GM23338 (cell line): Measurements from ENCODE around the gene GPR78. TPM values are rescaled to one million over a fixed set of nuclear protein-coding genes. Genes with fewer than 3 reads are reported as not detected.

Experiments
- ATAC-seq: fragments of 200-7000 bp; cut with Tn5 transposase; 3 replicates; pipeline ENCODE4 v1.9.1; 2020
- DNase-seq: peaks from one replicate; pipeline ENCODE4 v3.0.0-alpha.2; 2015; ENCODE audit warnings: low spot score
- H2AFZ ChIP-seq: fragments of 200-600 bp; sonication (generic); 2 replicates; pipeline ENCODE4 v1.8.0; 2016; ENCODE audit warnings: antibody characterized with exemption, mild to moderate bottlenecking, moderate library complexity
- H3F3A ChIP-seq: fragments of 200-600 bp; sonication (generic); replicated peaks from 2 replicates; pipeline ENCODE4 v1.8.0; 2017; ENCODE audit warnings: antibody characterized with exemption, mixed run types, low read depth
- H3K27ac ChIP-seq: fragments of 200-600 bp; sonication (generic); 2 replicates; pipeline ENCODE4 v1.6.1; 2016; ENCODE audit warnings: low read depth
- H3K27me3 ChIP-seq: fragments of 200-600 bp; sonication (generic); 2 replicates; pipeline ENCODE4 v1.8.0; 2016; ENCODE audit warnings: mild to moderate bottlenecking, mixed run types, moderate library complexity; ENCODE audit not compliant: insufficient read depth
- H3K36me3 ChIP-seq: fragments of 200-600 bp; sonication (generic); 2 replicates; pipeline ENCODE4 v1.8.0; 2016; ENCODE audit warnings: mild to moderate bottlenecking; ENCODE audit not compliant: insufficient read depth
- H3K4me1 ChIP-seq: fragments of 200-600 bp; sonication (generic); 2 replicates; pipeline ENCODE4 v1.8.0; 2016; ENCODE audit warnings: mild to moderate bottlenecking, moderate library complexity; ENCODE audit not compliant: insufficient read depth
- H3K4me2 ChIP-seq: fragments of 200-600 bp; sonication (generic); 2 replicates; pipeline ENCODE4 v1.7.1; 2017; ENCODE audit warnings: mixed run types
- H3K4me3 ChIP-seq: fragments of 200-600 bp; sonication (generic); 2 replicates; pipeline ENCODE4 v1.6.1; 2016; ENCODE audit warnings: mixed run types
- H3K79me2 ChIP-seq: fragments of 200-600 bp; sonication (generic); replicated peaks from 2 replicates; pipeline ENCODE4 v1.8.0; 2017; ENCODE audit warnings: mild to moderate bottlenecking; ENCODE audit not compliant: insufficient read depth
- H3K9me2 ChIP-seq: fragments of 200-600 bp; sonication (generic); 2 replicates; pipeline ENCODE4 v1.8.0; 2017; ENCODE audit not compliant: insufficient read depth
- H4K20me1 ChIP-seq: fragments of 200-600 bp; sonication (generic); replicated peaks from 2 replicates; pipeline ENCODE4 v1.8.0; 2017; ENCODE audit warnings: mild to moderate bottlenecking; ENCODE audit not compliant: insufficient read depth
- H3K27ac Mint-ChIP-seq: 2 replicates; pipeline ENCODE4 v1.8.0; 2020; ENCODE audit warnings: inconsistent platforms, mild to moderate bottlenecking, moderate library complexity, mixed read lengths
- H3K27me3 Mint-ChIP-seq: 3 replicates; pipeline ENCODE4 v1.8.0; 2022; ENCODE audit warnings: low read depth, mild to moderate bottlenecking, moderate library complexity, mixed read lengths, inconsistent platforms; ENCODE audit not compliant: insufficient read depth, poor library complexity
- H3K36me3 Mint-ChIP-seq: 3 replicates; pipeline ENCODE4 v1.8.0; 2021; ENCODE audit warnings: low read depth, mild to moderate bottlenecking, inconsistent platforms, moderate library complexity, mixed read lengths
- H3K4me1 Mint-ChIP-seq: 3 replicates; pipeline ENCODE4 v1.8.0; 2020; ENCODE audit warnings: mild to moderate bottlenecking, inconsistent platforms, mixed read lengths
- H3K4me3 Mint-ChIP-seq: 3 replicates; pipeline ENCODE4 v1.8.0; 2021; ENCODE audit warnings: moderate library complexity, mild to moderate bottlenecking, inconsistent platforms, mixed read lengths
- H3K9me3 Mint-ChIP-seq: 3 replicates; pipeline ENCODE4 v1.8.0; 2020; ENCODE audit warnings: moderate library complexity, mild to moderate bottlenecking, inconsistent platforms, mixed read lengths
- CTCF ChIP-seq, 2 experiments: fragments of 200-600 bp in 1 of 2; sonication (generic) in 1 of 2; conservative IDR thresholded peaks; 2 replicates each; pipeline versions ENCODE4 v1.5.1 to v1.6.1; 2016 to 2017; ENCODE audit warnings: antibody characterized with exemption in 2 of 2, low read depth in 2 of 2, mild to moderate bottlenecking in 2 of 2, moderate library complexity in 1 of 2
- EZH2 ChIP-seq: fragments of 200-600 bp; sonication (generic); IDR thresholded peaks from one replicate; pipeline ENCODE4 v1.8.0; 2017; ENCODE audit warnings: antibody characterized with exemption, mild to moderate bottlenecking, low read depth; ENCODE audit not compliant: unreplicated experiment
- EZH2phosphoT487 ChIP-seq: fragments of 200-600 bp; sonication (generic); IDR thresholded peaks from one replicate; pipeline ENCODE4 v1.8.1; 2018; ENCODE audit warnings: antibody characterized with exemption; ENCODE audit not compliant: unreplicated experiment
- POLR2AphosphoS5 ChIP-seq: IDR thresholded peaks from 2 replicates; pipeline ENCODE4 v1.6.1; 2016; ENCODE audit warnings: antibody characterized with exemption, low read depth
- STAT1 ChIP-seq: IDR thresholded peaks from one replicate; pipeline ENCODE4 v1.6.1; 2016; ENCODE audit warnings: antibody characterized with exemption; ENCODE audit not compliant: unreplicated experiment
- ZNF114 ChIP-seq: fragments of 250-450 bp; sonication (Bioruptor Pico); IDR thresholded peaks from 2 replicates; pipeline ENCODE4 v1.5.0; 2020; ENCODE audit warnings: mild to moderate bottlenecking, moderate library complexity
- ZNF331 ChIP-seq: fragments of 250-450 bp; sonication (Bioruptor Pico); IDR thresholded peaks from 2 replicates; pipeline ENCODE4 v1.5.0; 2020; ENCODE audit warnings: low read depth, mild to moderate bottlenecking, moderate library complexity
- ZNF462 ChIP-seq: fragments of 250-450 bp; sonication (Bioruptor Pico); IDR thresholded peaks from 2 replicates; pipeline ENCODE4 v1.5.0; 2020; ENCODE audit warnings: mild to moderate bottlenecking, moderate library complexity
- polyA plus RNA-seq: library from polyadenylated mRNA; unstranded; fragments of >200 nt; fragmentation: Nextera tagmentation; extraction: Ambion mirVana; gene quantifications from 2 replicates; pipeline ENCODE4 v1.2.1, GENCODE V29; 2016
- total RNA-seq: library from RNA; depleted of rRNA; stranded (reverse); fragments of >200 nt; shearing (Covaris generic); gene quantifications from 2 replicates; pipeline ENCODE4 v1.2.3, GENCODE V29; 2014

GPR78 gene
- total and polyA plus RNA-seq, 2 experiments from 2014 or later, result 0.82 to 2.7 TPM

- Histone ChIP-seq H2AFZ (peak overlapping the region; percentile 97), H3K4me2 (no peak overlapping the region), H3F3A (no peaks in the 10 kb centered on the region), H3K27me3 (no peaks in the 10 kb centered on the region), H3K4me1 (peaks cover 9% of the 10 kb centered on the region), H3K36me3 (no peaks in the 10 kb centered on the region; the same call in 1 of the 2 replicates), H3K4me3 (no peak overlapping the region), H3K27ac (no peak overlapping the region), H4K20me1 (no peaks in the 10 kb centered on the region), H3K9me2 (no peaks in the 10 kb centered on the region), H3K79me2 (no peaks in the 10 kb centered on the region)
- TF ChIP-seq POLR2AphosphoS5, result no peak
- peak; percentile 74 to 81 for TF ChIP-seq CTCF (conservative IDR thresholded peaks at IDR 0.05; ENCODE audit: low read depth in 2 of 2)
- DNase-seq, result peak; percentile 91
- H3K27ac Mint-ChIP-seq, result peak overlapping the region; percentile 92
- peak; percentile 83 for ATAC-seq
- no peaks in the 10 kb centered on the region; the same call in 2 of the 3 replicates for H3K9me3 Mint-ChIP-seq
- peaks cover 20% of the 10 kb centered on the region for H3K4me1 Mint-ChIP-seq
- H3K36me3 Mint-ChIP-seq, result no peaks in the 10 kb centered on the region
- H3K27me3 Mint-ChIP-seq, result peaks cover 16% of the 10 kb centered on the region
- H3K4me3 Mint-ChIP-seq, result no peak overlapping the region
These were observed 32.9 kb upstream of the GPR78 start for GRCh38 chr4:8547108-8547911.

GRCh38 chr4:8547912-8548730 lies 32.1 kb upstream of the GPR78 start:
- H3K9me2 ChIP-seq, result no peaks in the 10 kb centered on the region
- peaks cover 20% of the 10 kb centered on the region for H3K4me1 Mint-ChIP-seq
- H3K27ac ChIP-seq, result no peak overlapping the region
- peaks cover 19% of the 10 kb centered on the region for H3K27me3 Mint-ChIP-seq
- no peak for DNase-seq
- no peak overlapping the region for H3K4me3 Mint-ChIP-seq
- H3F3A ChIP-seq, result no peaks in the 10 kb centered on the region
- no peak overlapping the region for H3K4me3 ChIP-seq
- H3K27ac Mint-ChIP-seq, result no peak overlapping the region; the same call in 1 of the 2 replicates
- H3K36me3 ChIP-seq, result no peaks in the 10 kb centered on the region; the same call in 1 of the 2 replicates
- no peak for ATAC-seq
- H2AFZ ChIP-seq, result no peak overlapping the region
- H3K27me3 ChIP-seq, result no peaks in the 10 kb centered on the region
- H3K4me2 ChIP-seq, result no peak overlapping the region
- H3K4me1 ChIP-seq, result peaks cover 9% of the 10 kb centered on the region
- no peaks in the 10 kb centered on the region; the same call in 2 of the 3 replicates for H3K9me3 Mint-ChIP-seq
- no peaks in the 10 kb centered on the region for H3K79me2 ChIP-seq
- H4K20me1 ChIP-seq, result no peaks in the 10 kb centered on the region
- H3K36me3 Mint-ChIP-seq, result no peaks in the 10 kb centered on the region
- TF ChIP-seq STAT1 (no peak), ZNF114 (no peak), ZNF331 (CRISPR knock-in tag) (no peak), EZH2 (no peak), ZNF462 (CRISPR knock-in tag) (no peak), CTCF (conservative IDR thresholded peaks at IDR 0.05; ENCODE audit: low read depth in 2 of 2) (no peak), EZH2phosphoT487 (no peak)
